Astrocyte (in vitro differentiated cells and primary cell): Measurements from ENCODE around the gene OTUD3. TPM values are rescaled to one million over a fixed set of nuclear protein-coding genes. Genes with fewer than 3 reads are reported as not detected.

Source experiments
- DNase-seq: peaks from one replicate; pipeline ENCODE4 v3.0.0-alpha.2; 2010; ENCODE audit warnings: low read depth
- FAIRE-seq: peaks from 2 replicates; lab custom pipeline; 2011; peaks lifted over from hg19 to GRCh38; lab: Jason Lieb, UNC
- H2AFZ ChIP-seq: 2 replicates; pipeline ENCODE4 v1.6.0; 2012; ENCODE audit warnings: low read depth, low read length, inconsistent platforms
- H3K27ac ChIP-seq: 2 replicates; pipeline ENCODE4 v1.5.1; 2011; ENCODE audit warnings: low read depth, low read length, inconsistent platforms
- H3K27me3 ChIP-seq: 2 replicates; pipeline ENCODE4 v1.6.0; 2011; ENCODE audit warnings: low read length, inconsistent platforms; ENCODE audit not compliant: insufficient read depth
- H3K36me3 ChIP-seq: 2 replicates; pipeline ENCODE4 v1.5.1; 2011; ENCODE audit warnings: low read length, inconsistent platforms; ENCODE audit not compliant: insufficient read depth
- H3K4me1 ChIP-seq: 2 replicates; pipeline ENCODE4 v1.5.1; 2011; ENCODE audit warnings: low read length, inconsistent platforms; ENCODE audit not compliant: insufficient read depth
- H3K4me2 ChIP-seq: 2 replicates; pipeline ENCODE4 v1.6.0; 2012; ENCODE audit warnings: low read length, inconsistent platforms
- H3K4me3 ChIP-seq: 2 replicates; pipeline ENCODE4 v1.5.1; 2011; ENCODE audit warnings: low read depth, mild to moderate bottlenecking, low read length, inconsistent platforms; ENCODE audit not compliant: insufficient read depth
- H3K79me2 ChIP-seq: 2 replicates; pipeline ENCODE4 v1.6.0; 2012; ENCODE audit warnings: mild to moderate bottlenecking, low read length, inconsistent platforms; ENCODE audit not compliant: insufficient read depth
- H3K9ac ChIP-seq: 2 replicates; pipeline ENCODE4 v1.6.0; 2012; ENCODE audit warnings: mild to moderate bottlenecking, low read length, inconsistent platforms
- H3K9me3 ChIP-seq: 2 replicates; pipeline ENCODE4 v1.5.1; 2012; ENCODE audit warnings: low read depth, mild to moderate bottlenecking, low read length, inconsistent platforms; ENCODE audit not compliant: insufficient read depth
- H4K20me1 ChIP-seq: 2 replicates; pipeline ENCODE4 v1.6.0; 2012; ENCODE audit warnings: low read length, inconsistent platforms; ENCODE audit not compliant: insufficient read depth
- H3K27ac Mint-ChIP-seq: one replicate; pipeline ENCODE4 v1.8.0; 2021; ENCODE audit warnings: mild to moderate bottlenecking, mixed read lengths; ENCODE audit not compliant: unreplicated experiment
- H3K27me3 Mint-ChIP-seq: one replicate; pipeline ENCODE4 v1.8.0; 2021; ENCODE audit warnings: low read depth, mixed read lengths; ENCODE audit not compliant: unreplicated experiment
- H3K36me3 Mint-ChIP-seq: one replicate; pipeline ENCODE4 v1.8.0; 2021; ENCODE audit warnings: low read depth, mixed read lengths; ENCODE audit not compliant: unreplicated experiment
- H3K4me1 Mint-ChIP-seq: one replicate; pipeline ENCODE4 v1.8.0; 2021; ENCODE audit warnings: low read depth, mixed read lengths; ENCODE audit not compliant: unreplicated experiment
- H3K4me3 Mint-ChIP-seq: one replicate; pipeline ENCODE4 v1.8.0; 2021; ENCODE audit warnings: mild to moderate bottlenecking, moderate library complexity, mixed read lengths; ENCODE audit not compliant: unreplicated experiment
- H3K9me3 Mint-ChIP-seq: one replicate; pipeline ENCODE4 v1.8.0; 2021; ENCODE audit warnings: mild to moderate bottlenecking, mixed read lengths; ENCODE audit not compliant: unreplicated experiment
- CTCF ChIP-seq: IDR thresholded peaks from 2 replicates; pipeline ENCODE4 v1.5.1; 2011; ENCODE audit warnings: low read depth, mild to moderate bottlenecking, inconsistent platforms, low read length, moderate library complexity; ENCODE audit not compliant: insufficient read depth
- EZH2 ChIP-seq: IDR thresholded peaks from 2 replicates; pipeline ENCODE4 v1.6.1; 2012; ENCODE audit warnings: mild to moderate bottlenecking, low read length, inconsistent platforms; ENCODE audit not compliant: insufficient read depth
- total RNA-seq: library from RNA; stranded (reverse); gene quantifications from 2 replicates; pipeline ENCODE4 v1.2.1, GENCODE V29; 2021

Gene OTUD3
- total RNA-seq, 1 donor from 2014 or later, result 10.6 TPM

GRCh38 chr1:19941206-19941568, 59.0 kb downstream of the OTUD3 start:
- DNase-seq, result no peak
- H3K27ac ChIP-seq, result no peak overlapping the region
- Mint-ChIP-seq H3K36me3 (no peaks in the 10 kb centered on the region), H3K9me3 (peaks cover 9% of the 10 kb centered on the region), H3K4me1 (no peaks in the 10 kb centered on the region), H3K27ac (no peak overlapping the region), H3K4me3 (no peak overlapping the region), H3K27me3 (no peaks in the 10 kb centered on the region)
- H3K4me3 ChIP-seq, result no peak overlapping the region
- no peak overlapping the region for H3K4me2 ChIP-seq
- no peaks in the 10 kb centered on the region for H4K20me1 ChIP-seq
- no peaks in the 10 kb centered on the region for H3K36me3 ChIP-seq
- H3K79me2 ChIP-seq, result no peaks in the 10 kb centered on the region
- no peaks in the 10 kb centered on the region for H3K4me1 ChIP-seq
- H3K27me3 ChIP-seq, result peaks cover 6% of the 10 kb centered on the region
- FAIRE-seq, result no peak
- no peaks in the 10 kb centered on the region for H3K9me3 ChIP-seq
- TF ChIP-seq CTCF, result no peak
- TF ChIP-seq EZH2, result no peak
- H3K9ac ChIP-seq, result no peak overlapping the region
- H2AFZ ChIP-seq, result no peak overlapping the region

GRCh38 chr1:19942088-19942487, 59.9 kb downstream of the OTUD3 start:
- Histone ChIP-seq H3K4me3 (no peak overlapping the region), H3K4me1 (no peaks in the 10 kb centered on the region), H3K27ac (no peak overlapping the region), H3K9ac (no peak overlapping the region), H3K4me2 (no peak overlapping the region), H3K9me3 (no peaks in the 10 kb centered on the region), H2AFZ (no peak overlapping the region), H4K20me1 (no peaks in the 10 kb centered on the region), H3K79me2 (no peaks in the 10 kb centered on the region), H3K27me3 (peaks cover 8% of the 10 kb centered on the region), H3K36me3 (no peaks in the 10 kb centered on the region)
- FAIRE-seq, result no peak
- no peak overlapping the region for H3K4me3 Mint-ChIP-seq
- no peaks in the 10 kb centered on the region for H3K4me1 Mint-ChIP-seq
- no peaks in the 10 kb centered on the region for H3K36me3 Mint-ChIP-seq
- no peak for DNase-seq
- TF ChIP-seq EZH2 (no peak), CTCF (no peak)
- no peak overlapping the region for H3K27ac Mint-ChIP-seq
- no peaks in the 10 kb centered on the region for H3K27me3 Mint-ChIP-seq
- H3K9me3 Mint-ChIP-seq, result peaks cover 9% of the 10 kb centered on the region

- H3K27ac ChIP-seq, result no peak overlapping the region
- H3K27me3 Mint-ChIP-seq, result no peaks in the 10 kb centered on the region
- no peak overlapping the region for H3K4me3 Mint-ChIP-seq
- FAIRE-seq (no peak), DNase-seq (no peak)
- no peak overlapping the region for H2AFZ ChIP-seq
- no peak overlapping the region for H3K27ac Mint-ChIP-seq
- no peaks in the 10 kb centered on the region for H3K4me1 Mint-ChIP-seq
- TF ChIP-seq CTCF (no peak), EZH2 (no peak)
- H4K20me1 ChIP-seq, result no peaks in the 10 kb centered on the region
- H3K27me3 ChIP-seq, result peaks cover 8% of the 10 kb centered on the region
- H3K4me2 ChIP-seq, result no peak overlapping the region
- H3K36me3 ChIP-seq, result no peaks in the 10 kb centered on the region
- no peak overlapping the region for H3K4me3 ChIP-seq
- H3K36me3 Mint-ChIP-seq, result no peaks in the 10 kb centered on the region
- peaks cover 9% of the 10 kb centered on the region for H3K9me3 Mint-ChIP-seq
- H3K79me2 ChIP-seq, result no peaks in the 10 kb centered on the region
- no peaks in the 10 kb centered on the region for H3K4me1 ChIP-seq
- no peaks in the 10 kb centered on the region for H3K9me3 ChIP-seq
- no peak overlapping the region for H3K9ac ChIP-seq
These were observed 60.5 kb downstream of the OTUD3 start for GRCh38 chr1:19942657-19943056.
